ENCODE data around the gene CCDC17. TPM values are rescaled to one million over a fixed set of nuclear protein-coding genes. Genes with fewer than 3 reads are reported as not detected.

Gene CCDC17
- total RNA-seq, 1 donor: 0.72 TPM

- Histone ChIP-seq H3K36me3 (ENCODE audit: insufficient read depth, low read length) (no peaks in the 10 kb centered on the region), H3K79me2 (ENCODE audit: insufficient read depth, low read length) (peaks cover 98% of the 10 kb centered on the region), H3K27ac (ENCODE audit: low read depth, low read length) (no peak overlapping the region), H3K4me1 (ENCODE audit: insufficient read depth, low read length) (peaks cover 16% of the 10 kb centered on the region), H2AFZ (ENCODE audit: low read length) (no peak overlapping the region), H3K4me3 (ENCODE audit: insufficient read depth, low read length) (no peak overlapping the region), H3K27me3 (ENCODE audit: insufficient read depth, low read length) (no peaks in the 10 kb centered on the region), H4K20me1 (ENCODE audit: insufficient read depth, low read length) (peaks cover 55% of the 10 kb centered on the region), H3K4me2 (ENCODE audit: insufficient read depth, low read length) (no peak overlapping the region), H3K9me3 (ENCODE audit: low read depth, low read length) (no peaks in the 10 kb centered on the region)
- no peak for DNase-seq (ENCODE audit: insufficient read length, low spot score, missing footprints)
- TF ChIP-seq CTCF (IDR thresholded peaks at IDR 0.05; ENCODE audit: extremely low read depth, low read depth, low read length): no peak
Observed at GRCh38 chr1:45667321-45668111, 43.7 kb upstream of the CCDC17 start.

GRCh38 chr1:45666836-45667235 lies 43.0 kb upstream of the CCDC17 start:
- TF ChIP-seq CTCF (IDR thresholded peaks at IDR 0.05; ENCODE audit: extremely low read depth, low read depth, low read length): no peak
- peaks cover 16% of the 10 kb centered on the region for H3K4me1 ChIP-seq (ENCODE audit: insufficient read depth, low read length)
- peaks cover 56% of the 10 kb centered on the region for H4K20me1 ChIP-seq (ENCODE audit: insufficient read depth, low read length)
- no peaks in the 10 kb centered on the region for H3K36me3 ChIP-seq (ENCODE audit: insufficient read depth, low read length)
- no peak overlapping the region for H2AFZ ChIP-seq (ENCODE audit: low read length)
- peaks cover 98% of the 10 kb centered on the region for H3K79me2 ChIP-seq (ENCODE audit: insufficient read depth, low read length)
- H3K9me3 ChIP-seq (ENCODE audit: low read depth, low read length): no peaks in the 10 kb centered on the region
- H3K27me3 ChIP-seq (ENCODE audit: insufficient read depth, low read length): no peaks in the 10 kb centered on the region
- no peak for DNase-seq (ENCODE audit: insufficient read length, low spot score, missing footprints)
- no peak overlapping the region for H3K4me3 ChIP-seq (ENCODE audit: insufficient read depth, low read length)
- H3K27ac ChIP-seq (ENCODE audit: low read depth, low read length): no peak overlapping the region
- H3K4me2 ChIP-seq (ENCODE audit: insufficient read depth, low read length): no peak overlapping the region

- Histone ChIP-seq H3K79me2 (ENCODE audit: insufficient read depth, low read length) (peaks cover 84% of the 10 kb centered on the region), H2AFZ (ENCODE audit: low read length) (no peak overlapping the region), H3K4me1 (ENCODE audit: insufficient read depth, low read length) (no peaks in the 10 kb centered on the region), H3K27ac (ENCODE audit: low read depth, low read length) (no peak overlapping the region), H3K36me3 (ENCODE audit: insufficient read depth, low read length) (peaks cover 43% of the 10 kb centered on the region), H3K9me3 (ENCODE audit: low read depth, low read length) (no peaks in the 10 kb centered on the region), H3K27me3 (ENCODE audit: insufficient read depth, low read length) (no peaks in the 10 kb centered on the region), H3K4me3 (ENCODE audit: insufficient read depth, low read length) (no peak overlapping the region), H4K20me1 (ENCODE audit: insufficient read depth, low read length) (peaks cover 17% of the 10 kb centered on the region), H3K4me2 (ENCODE audit: insufficient read depth, low read length) (no peak overlapping the region)
- peak; percentile 68 for DNase-seq (ENCODE audit: insufficient read length, low spot score, missing footprints)
- no peak for TF ChIP-seq CTCF (IDR thresholded peaks at IDR 0.05; ENCODE audit: extremely low read depth, low read depth, low read length)
Observed at GRCh38 chr1:45660336-45660735, 36.5 kb upstream of the CCDC17 start.

GRCh38 chr1:45659222-45659621 lies 35.4 kb upstream of the CCDC17 start:
- peaks cover 21% of the 10 kb centered on the region for H4K20me1 ChIP-seq (ENCODE audit: insufficient read depth, low read length)
- no peak for DNase-seq (ENCODE audit: insufficient read length, low spot score, missing footprints)
- H3K36me3 ChIP-seq (ENCODE audit: insufficient read depth, low read length): peaks cover 55% of the 10 kb centered on the region
- H3K9me3 ChIP-seq (ENCODE audit: low read depth, low read length): no peaks in the 10 kb centered on the region
- H3K4me3 ChIP-seq (ENCODE audit: insufficient read depth, low read length): no peak overlapping the region
- H3K4me1 ChIP-seq (ENCODE audit: insufficient read depth, low read length): peaks cover 4% of the 10 kb centered on the region
- H3K79me2 ChIP-seq (ENCODE audit: insufficient read depth, low read length): peaks cover 78% of the 10 kb centered on the region
- no peak overlapping the region for H3K27ac ChIP-seq (ENCODE audit: low read depth, low read length)
- no peak overlapping the region for H3K4me2 ChIP-seq (ENCODE audit: insufficient read depth, low read length)
- no peak overlapping the region for H2AFZ ChIP-seq (ENCODE audit: low read length)
- no peaks in the 10 kb centered on the region for H3K27me3 ChIP-seq (ENCODE audit: insufficient read depth, low read length)
- no peak for TF ChIP-seq CTCF (IDR thresholded peaks at IDR 0.05; ENCODE audit: extremely low read depth, low read depth, low read length)
